Karpas-422 (cell line): ENCODE data around the gene MTFMT. TPM values are rescaled to one million over a fixed set of nuclear protein-coding genes. Genes with fewer than 3 reads are reported as not detected.

Source experiments
- DNase-seq: peaks from one replicate; pipeline ENCODE4 v3.0.0-alpha.2; 2015
- H2AFZ ChIP-seq: fragments of 200-600 bp; sonication (generic); 2 replicates; pipeline ENCODE4 v1.6.1; 2014; ENCODE audit warnings: antibody characterized with exemption, low read length, mixed read lengths
- H3K27ac ChIP-seq: fragments of 200-600 bp; sonication (generic); 2 replicates; pipeline ENCODE4 v1.5.1; 2014; ENCODE audit warnings: mild to moderate bottlenecking, low read length, moderate library complexity
- H3K27me3 ChIP-seq: fragments of 200-600 bp; sonication (generic); 2 replicates; pipeline ENCODE4 v1.6.1; 2014; ENCODE audit warnings: low read length, mixed read lengths
- H3K36me3 ChIP-seq: fragments of 200-600 bp; sonication (generic); 2 replicates; pipeline ENCODE4 v1.6.1; 2014; ENCODE audit warnings: low read length, mixed read lengths; ENCODE audit not compliant: insufficient read depth
- H3K4me1 ChIP-seq: fragments of 200-600 bp; sonication (generic); 2 replicates; pipeline ENCODE4 v1.6.1; 2014; ENCODE audit warnings: mild to moderate bottlenecking, low read length, mixed read lengths
- H3K4me2 ChIP-seq: fragments of 200-600 bp; sonication (generic); 2 replicates; pipeline ENCODE4 v1.6.1; 2014; ENCODE audit warnings: low read length, low read depth, mild to moderate bottlenecking; ENCODE audit not compliant: poor library complexity, severe bottlenecking
- H3K4me3 ChIP-seq: fragments of 200-600 bp; sonication (generic); 2 replicates; pipeline ENCODE4 v1.5.1; 2014; ENCODE audit warnings: mild to moderate bottlenecking, antibody characterized with exemption, low read length, mixed read lengths
- H3K79me2 ChIP-seq: fragments of 200-600 bp; sonication (generic); 2 replicates; pipeline ENCODE4 v1.6.1; 2014; ENCODE audit warnings: mild to moderate bottlenecking, low read length, mixed read lengths
- H3K9ac ChIP-seq: fragments of 200-600 bp; sonication (generic); 2 replicates; pipeline ENCODE4 v1.6.0; 2014; ENCODE audit warnings: low read length
- H3K9me2 ChIP-seq: fragments of 200-600 bp; sonication (generic), shearing (Covaris generic); replicated peaks from 2 replicates; pipeline ENCODE4 v1.6.0; 2014; ENCODE audit warnings: mild to moderate bottlenecking, low read length, moderate library complexity; ENCODE audit not compliant: insufficient read depth
- H3K9me3 ChIP-seq: fragments of 300-700, 200-600 bp; sonication (generic); 2 replicates; pipeline ENCODE4 v1.6.1; 2014; ENCODE audit warnings: low read length, mixed read lengths
- H4K20me1 ChIP-seq: fragments of 200-600 bp; sonication (generic); 2 replicates; pipeline ENCODE4 v1.6.1; 2014; ENCODE audit warnings: mild to moderate bottlenecking, antibody characterized with exemption, low read length, low read depth; ENCODE audit not compliant: insufficient read depth
- total RNA-seq: library from RNA; depleted of rRNA; stranded (reverse); fragments of >200 nt; shearing (Covaris generic); gene quantifications from 2 replicates; pipeline ENCODE4 v1.2.3, GENCODE V29; 2014; ENCODE audit warnings: low replicate concordance

MTFMT gene
- total RNA-seq, 1 experiment from 2014 or later: 19.3 TPM

GRCh38 chr15:65072027-65072426 is 42.6 kb upstream of the MTFMT start:
- Histone ChIP-seq H3K4me3 (no peak overlapping the region), H2AFZ (no peak overlapping the region), H3K27me3 (no peaks in the 10 kb centered on the region), H3K36me3 (no peaks in the 10 kb centered on the region), H3K4me2 (no peak overlapping the region), H4K20me1 (no peaks in the 10 kb centered on the region), H3K4me1 (no peaks in the 10 kb centered on the region), H3K9me2 (no peaks in the 10 kb centered on the region), H3K9ac (no peak overlapping the region), H3K9me3 (no peaks in the 10 kb centered on the region), H3K79me2 (no peaks in the 10 kb centered on the region), H3K27ac (no peak overlapping the region)
- no peak for DNase-seq

GRCh38 chr15:65071381-65071811 is 42.0 kb upstream of the MTFMT start:
- H3K36me3 ChIP-seq: no peaks in the 10 kb centered on the region
- H3K4me1 ChIP-seq: no peaks in the 10 kb centered on the region
- no peaks in the 10 kb centered on the region for H3K9me2 ChIP-seq
- H3K4me2 ChIP-seq: no peak overlapping the region
- H2AFZ ChIP-seq: no peak overlapping the region
- no peak overlapping the region for H3K27ac ChIP-seq
- DNase-seq: no peak
- H3K27me3 ChIP-seq: no peaks in the 10 kb centered on the region
- H3K9me3 ChIP-seq: no peaks in the 10 kb centered on the region
- H3K4me3 ChIP-seq: no peak overlapping the region
- no peaks in the 10 kb centered on the region for H3K79me2 ChIP-seq
- no peaks in the 10 kb centered on the region for H4K20me1 ChIP-seq
- no peak overlapping the region for H3K9ac ChIP-seq

DNA sequence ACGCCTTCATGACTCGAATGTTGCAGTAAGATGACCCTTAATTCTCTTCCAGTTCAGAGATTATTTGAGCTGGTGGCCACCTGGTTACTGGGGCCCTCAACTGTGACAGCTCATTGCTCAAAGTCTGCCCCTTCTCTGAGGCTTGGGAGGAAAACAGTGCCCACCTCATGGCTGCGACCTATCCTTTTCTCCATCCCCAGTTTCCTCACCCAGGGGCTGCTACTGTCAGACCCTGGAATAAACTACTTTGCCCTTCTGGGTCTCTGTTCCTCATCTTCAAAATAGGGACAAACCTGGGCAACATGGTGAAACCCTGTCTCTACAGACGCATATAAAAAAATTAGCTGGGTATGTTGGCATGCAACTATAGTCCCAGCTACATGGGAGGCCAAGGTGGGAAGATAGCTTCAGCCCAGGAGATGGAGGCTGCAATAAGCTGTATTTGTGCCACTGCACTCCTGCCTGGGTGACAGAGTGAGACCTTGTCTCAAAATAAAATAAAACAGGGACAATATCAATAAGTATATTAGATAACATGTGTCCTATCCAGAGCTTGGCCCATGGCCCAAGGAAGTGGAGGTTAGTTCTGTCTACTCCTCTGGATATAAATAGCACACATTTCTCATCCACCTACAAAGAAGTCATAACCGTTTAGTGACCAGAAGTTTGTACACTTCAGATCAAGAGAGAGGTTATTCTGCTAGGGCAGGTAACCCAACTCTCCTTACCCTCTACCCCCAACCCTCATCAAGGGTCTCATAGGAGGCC is 40.5 kb upstream of the MTFMT start:
- no peak overlapping the region for H3K27ac ChIP-seq
- H3K27me3 ChIP-seq: no peaks in the 10 kb centered on the region
- no peaks in the 10 kb centered on the region for H3K4me1 ChIP-seq
- H3K9me3 ChIP-seq: no peaks in the 10 kb centered on the region
- no peak for DNase-seq
- no peak overlapping the region for H3K9ac ChIP-seq
- H2AFZ ChIP-seq: no peak overlapping the region
- no peak overlapping the region for H3K4me3 ChIP-seq
- no peaks in the 10 kb centered on the region for H3K9me2 ChIP-seq
- no peaks in the 10 kb centered on the region for H3K79me2 ChIP-seq
- H3K36me3 ChIP-seq: no peaks in the 10 kb centered on the region
- no peak overlapping the region for H3K4me2 ChIP-seq
- no peaks in the 10 kb centered on the region for H4K20me1 ChIP-seq

DNA sequence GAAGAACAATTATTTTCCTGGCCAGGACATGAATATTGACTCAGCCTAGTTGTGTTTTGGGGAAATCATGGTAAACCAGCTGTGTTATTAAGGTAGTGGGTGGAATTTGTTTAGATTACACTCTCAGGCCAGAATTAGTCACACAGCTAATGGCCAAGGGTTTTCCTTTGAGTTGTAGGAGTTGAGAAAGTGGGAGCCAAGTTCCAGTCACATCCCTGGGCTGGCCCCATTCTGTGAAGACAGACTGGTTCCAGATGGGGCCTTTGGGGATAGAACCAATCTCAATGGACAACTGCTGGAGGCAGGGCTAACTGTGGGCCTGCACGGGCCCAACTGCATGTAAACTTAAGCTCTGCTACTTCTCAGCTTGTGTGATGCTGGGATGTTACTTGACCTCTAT is 39.7 kb upstream of the MTFMT start:
- no peaks in the 10 kb centered on the region for H3K9me3 ChIP-seq
- H2AFZ ChIP-seq: no peak overlapping the region
- H3K9me2 ChIP-seq: no peaks in the 10 kb centered on the region
- no peak overlapping the region for H3K27ac ChIP-seq
- no peaks in the 10 kb centered on the region for H4K20me1 ChIP-seq
- H3K79me2 ChIP-seq: no peaks in the 10 kb centered on the region
- no peaks in the 10 kb centered on the region for H3K27me3 ChIP-seq
- DNase-seq: no peak
- no peak overlapping the region for H3K4me3 ChIP-seq
- no peaks in the 10 kb centered on the region for H3K4me1 ChIP-seq
- H3K9ac ChIP-seq: no peak overlapping the region
- no peaks in the 10 kb centered on the region for H3K36me3 ChIP-seq
- no peak overlapping the region for H3K4me2 ChIP-seq

GRCh38 chr15:65068403-65068788 is 39.0 kb upstream of the MTFMT start:
- no peak for DNase-seq
- Histone ChIP-seq H3K27ac (no peak overlapping the region), H3K9me3 (no peaks in the 10 kb centered on the region), H3K4me1 (no peaks in the 10 kb centered on the region), H4K20me1 (no peaks in the 10 kb centered on the region), H3K36me3 (no peaks in the 10 kb centered on the region), H3K4me2 (no peak overlapping the region), H3K9ac (no peak overlapping the region), H3K9me2 (no peaks in the 10 kb centered on the region), H2AFZ (no peak overlapping the region), H3K79me2 (no peaks in the 10 kb centered on the region), H3K27me3 (no peaks in the 10 kb centered on the region), H3K4me3 (no peak overlapping the region)

DNA sequence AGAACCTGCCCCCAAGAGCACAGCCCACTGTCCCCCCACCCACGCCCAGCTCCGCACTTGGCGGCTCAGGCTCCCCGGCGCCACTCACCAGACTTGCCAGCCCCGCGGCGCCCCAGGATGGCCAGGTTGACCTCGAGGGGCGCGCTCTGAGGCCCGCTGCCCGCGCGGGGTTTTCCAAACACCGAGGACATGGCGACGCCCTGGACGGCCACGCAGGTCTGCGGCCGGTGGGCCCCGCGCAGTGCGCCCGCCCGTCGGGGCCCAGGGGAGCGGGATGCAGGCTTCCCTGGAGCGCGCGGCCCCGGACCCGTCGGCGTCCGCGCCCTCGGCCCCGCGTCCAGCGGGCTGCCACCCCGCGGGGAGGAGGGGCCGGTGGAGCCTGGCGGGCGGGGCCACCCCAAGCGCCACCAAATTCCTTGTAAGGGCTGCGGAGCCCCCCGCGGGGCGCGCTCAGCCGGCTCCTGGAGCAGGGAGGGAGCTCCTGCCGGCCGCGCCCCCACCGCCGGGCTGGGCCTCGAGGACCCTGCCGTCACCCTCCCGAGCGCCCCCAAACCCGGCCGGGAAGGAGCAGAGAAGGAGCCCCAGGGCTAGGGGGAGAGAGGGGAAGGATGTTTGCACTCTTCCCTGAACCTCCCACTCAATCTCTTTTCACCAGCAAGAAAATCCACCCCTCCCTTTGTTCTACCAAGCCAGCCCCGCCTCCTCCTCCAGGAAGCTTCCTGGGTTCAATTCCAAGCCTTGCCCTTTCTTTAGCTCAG is 38.4 kb upstream of the MTFMT start, which contains the start of gene RASL12:
TSS of gene RASL12 (minus strand) at position 347 of the 758 bp plus-strand sequence. CDS start at position 191, 156 bp downstream.
- H2AFZ ChIP-seq: no peak within 1 kb of the TSS
- H3K4me2 ChIP-seq: no peak within 1 kb of the TSS
- H3K27me3 ChIP-seq: no peaks in the 10 kb centered on the region

GRCh38 chr15:65067317-65067644 is 37.8 kb upstream of the MTFMT start:
- Histone ChIP-seq H3K9ac (no peak overlapping the region), H3K9me3 (no peaks in the 10 kb centered on the region), H3K4me1 (no peaks in the 10 kb centered on the region), H3K9me2 (no peaks in the 10 kb centered on the region), H3K27ac (no peak overlapping the region), H3K27me3 (no peaks in the 10 kb centered on the region), H3K36me3 (no peaks in the 10 kb centered on the region), H4K20me1 (no peaks in the 10 kb centered on the region), H2AFZ (no peak overlapping the region), H3K79me2 (no peaks in the 10 kb centered on the region), H3K4me3 (no peak overlapping the region), H3K4me2 (no peak overlapping the region)
- no peak for DNase-seq

More for the DNA sequence above, 38.4 kb upstream of the MTFMT start, which contains the start of gene RASL12:
- no peak within 1 kb of the TSS for H3K4me3 ChIP-seq
- no peaks in the 10 kb centered on the region for H3K36me3 ChIP-seq
- no peaks in the 10 kb centered on the region for H3K4me1 ChIP-seq
- no peaks in the 10 kb centered on the region for H3K9me3 ChIP-seq
- no peaks in the 10 kb centered on the region for H4K20me1 ChIP-seq
- H3K79me2 ChIP-seq: no peaks in the 10 kb centered on the region
- no peak within 1 kb of the TSS for H3K9ac ChIP-seq
- DNase-seq: no peak
- H3K9me2 ChIP-seq: no peaks in the 10 kb centered on the region
- H3K27ac ChIP-seq: no peak within 1 kb of the TSS

- Histone ChIP-seq H2AFZ (no peak overlapping the region), H3K27ac (no peak overlapping the region), H4K20me1 (no peaks in the 10 kb centered on the region), H3K79me2 (no peaks in the 10 kb centered on the region), H3K4me3 (no peak overlapping the region), H3K36me3 (no peaks in the 10 kb centered on the region), H3K9me2 (no peaks in the 10 kb centered on the region), H3K4me2 (no peak overlapping the region), H3K27me3 (no peaks in the 10 kb centered on the region), H3K9ac (no peak overlapping the region), H3K9me3 (no peaks in the 10 kb centered on the region), H3K4me1 (no peaks in the 10 kb centered on the region)
- no peak for DNase-seq
Observed at GRCh38 chr15:65066635-65067316, 37.3 kb upstream of the MTFMT start.
